Left lung (tissue), 10 donors: Measurements from ENCODE around the gene IL36RN. TPM values are rescaled to one million over a fixed set of nuclear protein-coding genes. Genes with fewer than 3 reads are reported as not detected.

Experiments used
- ATAC-seq: fragments of 200-7000 bp; cut with Tn5 transposase; one replicate; pipeline ENCODE4 v1.9.1; 2020; ENCODE audit warnings: moderate library complexity
- DNase-seq, 4 donors: peaks; one replicate each; pipeline ENCODE4 v3.0.0-alpha.2; 2013 to 2020
- H3K27ac ChIP-seq, 2 donors: fragments of 200-600 bp; sonication (generic) in 1 of 2; one replicate each; pipeline versions ENCODE4 v1.5.0 to v1.8.0; 2020 to 2021
- H3K27me3 ChIP-seq, 2 donors: fragments of 200-600 bp; sonication (generic) in 1 of 2; one replicate each; pipeline versions ENCODE4 v1.5.0 to v1.8.0; 2020 to 2021
- H3K36me3 ChIP-seq, 2 donors: fragments of 200-600 bp; sonication (generic) in 1 of 2; one replicate each; pipeline versions ENCODE4 v1.5.0 to v1.8.0; 2020 to 2021
- H3K4me1 ChIP-seq, 2 donors: fragments of 200-600 bp; one replicate each; pipeline ENCODE4 v1.8.0; 2021
- H3K4me3 ChIP-seq, 2 donors: fragments of 200-600 bp; sonication (generic) in 1 of 2; one replicate each; pipeline versions ENCODE4 v1.5.0 to v1.8.0; 2020 to 2021; ENCODE audit warnings: mild to moderate bottlenecking in 1 of 2
- H3K9me3 ChIP-seq, 2 donors: fragments of 200-600 bp; sonication (generic) in 1 of 2; one replicate each; pipeline versions ENCODE4 v1.5.0 to v1.8.0; 2020 to 2021
- CTCF ChIP-seq, 2 donors: fragments of 200-600 bp; sonication (generic) in 1 of 2; IDR thresholded peaks; one replicate each; pipeline versions ENCODE4 v1.5.0 to v1.8.0; 2021; ENCODE audit warnings: antibody characterized with exemption in 2 of 2
- intact Hi-C, 2 donors: fragments of 100-400 bp; cut with DNase I; formaldehyde crosslinking; loops; one replicate each; pipeline versions ENCODE4 v1.11.2 to v1.14.2; 2022
- polyA plus RNA-seq, 6 donors: library from polyadenylated mRNA; unstranded; fragments of 120-200 nt; gene quantifications; one replicate each; pipeline ENCODE4 v1.2.1, GENCODE V29; 2013; ENCODE audit not compliant: insufficient read length in 6 of 6
- total RNA-seq, 2 donors: library from RNA; stranded (reverse); fragmentation: NEBNext Ultra II Directional; extraction: Animal tissue kit (Norgen Biotek cat#: 25700); gene quantifications; one replicate each; pipeline ENCODE4 v1.2.1, GENCODE V29; 2021
- donor health status: DM: no; HTN: yes; CAD: no.
- donor health status: DM: no; HTN: no; CAD: no.

IL36RN gene
- total and polyA plus RNA-seq, 8 donors = 0.04 to 0.14 (median 0.10) TPM; not detected in 5

GRCh38 chr2:113075600-113075999 is 16.6 kb downstream of the IL36RN start:
- H3K4me1 ChIP-seq = no peaks in the 10 kb centered on the region
- H3K27me3 ChIP-seq = peaks cover 0 to 5% of the 10 kb centered on the region in 2 donors
- no peak overlapping the region for H3K27ac ChIP-seq
- no peak for TF ChIP-seq CTCF (IDR thresholded peaks at IDR 0.05)
- no peaks in the 10 kb centered on the region for H3K36me3 ChIP-seq
- H3K9me3 ChIP-seq = no peaks in the 10 kb centered on the region
- DNase-seq = no peak
- no peak overlapping the region for H3K4me3 ChIP-seq
- intact Hi-C loops = no loop called here
- no peak for ATAC-seq

DNA sequence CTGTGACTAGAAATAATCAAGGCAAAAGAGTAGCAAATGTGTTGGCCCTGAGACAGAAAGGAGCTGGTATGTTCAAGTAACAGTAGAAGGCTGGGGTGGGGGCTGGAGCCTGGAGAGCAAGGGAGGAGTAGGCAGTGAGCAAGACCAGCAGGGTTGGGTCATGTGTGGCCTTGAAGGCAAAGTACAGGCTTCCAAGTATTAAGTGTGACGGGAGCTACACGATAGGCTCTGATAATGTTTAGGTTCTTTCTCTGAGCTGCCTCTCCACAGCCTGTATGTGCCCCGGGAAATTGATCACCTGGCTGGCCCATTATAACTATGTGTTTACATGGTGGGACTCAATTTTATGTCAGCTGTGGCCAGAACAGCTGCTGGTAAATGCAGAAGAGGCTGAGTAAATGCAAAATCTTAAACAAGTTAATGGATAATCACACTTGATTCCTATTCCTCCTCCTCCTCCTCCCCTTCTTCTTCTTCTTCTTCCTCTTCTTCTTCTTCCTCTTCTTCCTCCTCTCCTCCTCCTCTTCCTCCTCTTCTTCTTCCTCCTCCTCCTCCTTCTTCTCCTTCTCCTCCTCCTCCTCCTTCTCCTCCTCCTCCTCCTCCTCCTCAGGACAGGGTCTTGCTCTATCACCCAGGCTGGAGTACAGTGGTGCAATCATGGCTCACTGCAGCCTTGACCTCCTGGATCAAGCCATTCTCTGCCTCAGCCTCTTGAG is 18.1 kb downstream of the IL36RN start:
- no peak for DNase-seq
- no peak for TF ChIP-seq CTCF (IDR thresholded peaks at IDR 0.05)
- intact Hi-C loops = no loop called here
- Histone ChIP-seq H3K36me3 (no peaks in the 10 kb centered on the region), H3K27me3 (peaks cover 0 to 5% of the 10 kb centered on the region in 2 donors), H3K9me3 (no peaks in the 10 kb centered on the region), H3K4me3 (no peak overlapping the region), H3K4me1 (no peaks in the 10 kb centered on the region), H3K27ac (peak overlapping the region; percentile 7 to 37)
- ATAC-seq = no peak

DNA sequence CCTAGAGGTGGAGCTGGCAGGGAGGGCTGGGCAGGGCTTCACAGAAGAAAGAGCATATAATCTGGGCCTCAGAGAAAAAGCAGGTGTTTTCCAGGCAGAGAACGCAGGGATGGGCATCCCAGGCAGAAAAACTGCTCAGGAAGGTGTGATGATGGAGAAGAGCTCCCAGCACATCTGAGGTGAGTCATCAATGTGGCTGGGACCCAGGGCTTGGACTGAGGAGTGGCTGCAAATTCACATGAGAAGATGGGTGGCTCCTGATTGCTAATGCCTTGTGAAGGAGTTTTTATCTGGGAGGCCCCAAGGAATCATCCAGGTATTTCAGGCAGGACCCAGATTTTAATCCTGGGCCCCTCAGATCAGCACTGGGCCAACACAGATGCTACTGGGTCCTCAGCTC is 18.9 kb downstream of the IL36RN start:
- Histone ChIP-seq H3K4me1 (no peaks in the 10 kb centered on the region), H3K9me3 (no peaks in the 10 kb centered on the region), H3K27ac (peak overlapping the region; percentile 37 to 70), H3K36me3 (no peaks in the 10 kb centered on the region), H3K27me3 (peaks cover 0 to 5% of the 10 kb centered on the region in 2 donors), H3K4me3 (no peak overlapping the region)
- no peak for TF ChIP-seq CTCF (IDR thresholded peaks at IDR 0.05)
- peak; percentile 43 for ATAC-seq
- DNase-seq = no peak
- intact Hi-C loops = no loop called here

DNA sequence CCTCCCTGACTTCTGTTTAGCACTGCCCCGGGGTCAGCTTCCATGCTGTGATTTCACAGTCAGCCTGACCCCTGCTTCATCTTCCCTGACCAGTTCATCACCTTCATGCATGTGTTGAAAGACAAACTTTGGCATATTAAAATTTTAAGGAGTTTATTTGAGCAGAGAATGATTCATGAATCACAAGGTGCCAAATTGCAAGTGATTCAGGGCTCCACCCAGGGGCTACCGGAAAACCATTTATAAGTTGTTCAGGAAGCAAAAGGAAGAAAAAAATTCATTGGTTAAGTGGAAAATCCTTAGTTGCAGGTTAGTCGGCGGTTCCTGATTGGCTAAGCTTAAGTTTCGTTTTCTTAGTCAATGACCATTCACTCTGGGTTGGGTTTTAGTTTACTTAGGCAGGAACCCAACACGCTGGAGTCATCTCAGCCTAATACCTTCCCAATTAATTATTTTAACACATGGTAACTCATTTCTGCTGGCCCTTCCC is 19.4 kb downstream of the IL36RN start:
- peaks cover 0 to 7% of the 10 kb centered on the region in 2 donors for H3K27me3 ChIP-seq
- ATAC-seq (peak; percentile 72), DNase-seq (peak in 1 of 4 donors; percentile 31)
- no peaks in the 10 kb centered on the region for H3K4me1 ChIP-seq
- peak overlapping the region; percentile 57 to 70 for H3K27ac ChIP-seq
- intact Hi-C loops = no loop called here
- H3K36me3 ChIP-seq = no peaks in the 10 kb centered on the region
- no peak overlapping the region for H3K4me3 ChIP-seq
- no peak for TF ChIP-seq CTCF (IDR thresholded peaks at IDR 0.05)
- no peaks in the 10 kb centered on the region for H3K9me3 ChIP-seq

- ATAC-seq (peak; percentile 55), DNase-seq (no peak)
- no peak overlapping the region for H3K4me3 ChIP-seq
- H3K36me3 ChIP-seq = no peaks in the 10 kb centered on the region
- no peaks in the 10 kb centered on the region for H3K4me1 ChIP-seq
- H3K9me3 ChIP-seq = no peaks in the 10 kb centered on the region
- peaks cover 0 to 11% of the 10 kb centered on the region in 2 donors for H3K27me3 ChIP-seq
- TF ChIP-seq CTCF (IDR thresholded peaks at IDR 0.05) = no peak
- intact Hi-C loops = no loop called here
- peak overlapping the region; percentile 55 to 57 for H3K27ac ChIP-seq
Measured at GRCh38 chr2:113079131-113079530, 20.1 kb downstream of the IL36RN start.
